Cardiac fibroblast (primary cell): ENCODE data around the gene DDN.

Experiments used
- DNase-seq, 2 donors: peaks; one replicate each; pipeline versions ENCODE4 v3.0.0 to v3.0.0-alpha.2; 2010; ENCODE audit warnings: low read depth in 2 of 2
- H3K4me3 ChIP-seq, 2 donors: replicated peaks in 1 of 2; 1 replicate in 1 of 2; 2 replicates in 1 of 2; pipeline ENCODE4 v1.5.1; 2011; ENCODE audit warnings: low read depth in 2 of 2, low read length in 2 of 2, mild to moderate bottlenecking in 2 of 2, moderate library complexity in 1 of 2
- CTCF ChIP-seq: IDR thresholded peaks from one replicate; pipeline ENCODE4 v1.5.1; 2011; ENCODE audit warnings: low read depth, mild to moderate bottlenecking, low read length, inconsistent platforms

Gene DDN

GRCh38 chr12:49031573-49032161 is 32.5 kb upstream of the DDN start:
- DNase-seq: no peak
- TF ChIP-seq CTCF: no peak
- H3K4me3 ChIP-seq: no peak overlapping the region

- TF ChIP-seq CTCF: no peak
- DNase-seq: no peak
- H3K4me3 ChIP-seq: no peak overlapping the region
Measured at GRCh38 chr12:49030714-49031572, 31.8 kb upstream of the DDN start.

- TF ChIP-seq CTCF: no peak
- no peak overlapping the region for H3K4me3 ChIP-seq
- no peak for DNase-seq
Measured at GRCh38 chr12:49030119-49030518, 30.9 kb upstream of the DDN start.

GRCh38 chr12:49028666-49029275 is 29.6 kb upstream of the DDN start:
- no peak for DNase-seq
- no peak overlapping the region for H3K4me3 ChIP-seq
- TF ChIP-seq CTCF: no peak

- DNase-seq: no peak
- H3K4me3 ChIP-seq: no peak overlapping the region
- TF ChIP-seq CTCF: no peak
Measured at GRCh38 chr12:49027846-49028555, 28.8 kb upstream of the DDN start.

GRCh38 chr12:49026678-49027480 is 27.7 kb upstream of the DDN start:
- no peak for DNase-seq
- no peak for TF ChIP-seq CTCF
- no peak overlapping the region for H3K4me3 ChIP-seq
